Thyroid gland (tissue), 4 donors: ENCODE results near the gene DKK1. TPM values are rescaled to one million over a fixed set of nuclear protein-coding genes. Genes with fewer than 3 reads are reported as not detected.
"Not testable (repeated sequence)": the region's sequence is repeated elsewhere in the genome, so short reads cannot be mapped to it uniquely, and the experiment has no call there.

Source experiments
- DNase-seq, 2 donors: peaks; one replicate each; pipeline ENCODE4 v3.0.0-alpha.2; 2019
- H3K27ac ChIP-seq, 3 donors: fragments of 200-600 bp; sonication (generic); 1 replicate in 2 of 3; 2 replicates in 1 of 3; pipeline ENCODE4 v1.5.1; 2016 to 2019; ENCODE audit warnings: mild to moderate bottlenecking in 1 of 3, moderate library complexity in 1 of 3
- H3K27me3 ChIP-seq: fragments of 200-600 bp; sonication (generic); one replicate; pipeline ENCODE4 v1.5.1; 2019
- H3K36me3 ChIP-seq, 2 donors: fragments of 200-600 bp; sonication (generic); one replicate each; pipeline ENCODE4 v1.5.1; 2016 to 2019
- H3K4me1 ChIP-seq, 2 donors: fragments of 200-600 bp; sonication (generic); one replicate each; pipeline ENCODE4 v1.5.1; 2017 to 2019
- H3K4me3 ChIP-seq, 3 donors: fragments of 200-600 bp; sonication (generic); replicated peaks in 1 of 3; 1 replicate in 2 of 3; 2 replicates in 1 of 3; pipeline ENCODE4 v1.5.1; 2016; ENCODE audit warnings: mild to moderate bottlenecking in 1 of 3
- H3K9me3 ChIP-seq: fragments of 200-600 bp; sonication (generic); one replicate; pipeline ENCODE4 v1.5.1; 2017
- CTCF ChIP-seq, 6 experiments: fragments of 200-600 bp in 3 of 6; fragments of 450-650 bp in 3 of 6; sonication (generic) in 3 of 6; IDR thresholded peaks; one replicate each; pipeline ENCODE4 v1.5.1; 2016 to 2019; ENCODE audit warnings: antibody characterized with exemption in 6 of 6, mild to moderate bottlenecking in 2 of 6, inconsistent platforms in 1 of 6, moderate library complexity in 1 of 6
- POLR2A ChIP-seq, 2 donors: fragments of 450-650 bp; IDR thresholded peaks; one replicate each; pipeline ENCODE4 v1.6.1; 2017; ENCODE audit warnings: antibody characterized with exemption in 2 of 2, mild to moderate bottlenecking in 2 of 2, moderate library complexity in 1 of 2
- WGBS, 2 donors: methylation state at CpG; one replicate each; pipeline ENCODE4 v1.1.5; 2017; 5-methylcytosine and 5-hydroxymethylcytosine counted together
- intact Hi-C: fragments of 100-400 bp; cut with DNase I; formaldehyde crosslinking; loops from one replicate; pipeline ENCODE4 v1.15.1; 2023
- total RNA-seq, 4 donors: library from RNA; depleted of rRNA; stranded (reverse); fragments of >200 nt; gene quantifications; one replicate each; pipeline ENCODE4 v1.2.3, GENCODE V29; 2016

Gene DKK1
- total RNA-seq, 4 donors from 2014 or later = 1.7 to 3.2 TPM; not detected in 2

GRCh38 chr10:52353960-52354394, 39.9 kb downstream of the DKK1 start:
- no peaks in the 10 kb centered on the region for H3K27me3 ChIP-seq
- intact Hi-C loops = no loop called here
- no peaks in the 10 kb centered on the region for H3K9me3 ChIP-seq
- 25 to 32% methylated on average over 1 of the region's 1 CpG for WGBS, 2 donors
- no peaks in the 10 kb centered on the region for H3K36me3 ChIP-seq
- H3K4me3 ChIP-seq = no peak overlapping the region
- no peak for DNase-seq
- no peak overlapping the region for H3K27ac ChIP-seq
- TF ChIP-seq CTCF (IDR thresholded peaks at IDR 0.05) = no peak
- no peak for TF ChIP-seq POLR2A (IDR thresholded peaks at IDR 0.05)
- no peaks in the 10 kb centered on the region for H3K4me1 ChIP-seq

GRCh38 chr10:52357971-52358370, 43.9 kb downstream of the DKK1 start:
- Histone ChIP-seq H3K27ac (no peak overlapping the region), H3K9me3 (no peaks in the 10 kb centered on the region), H3K4me1 (no peaks in the 10 kb centered on the region), H3K27me3 (no peaks in the 10 kb centered on the region), H3K36me3 (no peaks in the 10 kb centered on the region), H3K4me3 (no peak overlapping the region)
- intact Hi-C loops = no loop called here
- WGBS, 2 donors = 40 to 52% methylated on average over 2 of the region's 2 CpGs
- no peak for DNase-seq
- TF ChIP-seq POLR2A (IDR thresholded peaks at IDR 0.05) (no peak), CTCF (IDR thresholded peaks at IDR 0.05) (no peak)

DNA sequence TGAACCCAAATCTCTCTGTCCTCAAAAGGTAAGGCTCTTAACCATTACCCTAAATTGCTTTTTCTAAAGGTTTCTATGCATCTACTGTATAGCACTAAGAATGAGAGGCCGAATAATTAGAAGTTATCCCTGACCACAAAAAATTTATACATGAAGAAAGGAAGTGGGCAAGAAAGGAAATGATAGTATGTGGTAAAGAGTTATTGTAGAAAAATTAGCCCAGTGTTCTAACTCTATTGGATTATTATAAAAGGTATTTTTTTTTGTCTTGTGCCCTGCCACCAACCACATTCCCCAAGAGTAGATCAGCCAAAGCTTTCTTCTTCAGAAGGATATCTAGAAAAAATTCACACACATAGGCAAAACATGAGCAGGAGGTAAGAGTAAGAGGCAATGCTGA, 45.4 kb downstream of the DKK1 start:
- no peaks in the 10 kb centered on the region for H3K9me3 ChIP-seq
- intact Hi-C loops = no loop called here
- no peaks in the 10 kb centered on the region for H3K36me3 ChIP-seq
- H3K27ac ChIP-seq = no peak overlapping the region
- DNase-seq = no peak
- H3K27me3 ChIP-seq = no peaks in the 10 kb centered on the region
- no peaks in the 10 kb centered on the region for H3K4me1 ChIP-seq
- WGBS, 2 donors = 89 to 92% methylated on average over 1 of the region's 1 CpG
- no peak overlapping the region for H3K4me3 ChIP-seq
- TF ChIP-seq CTCF (IDR thresholded peaks at IDR 0.05) (no peak), POLR2A (IDR thresholded peaks at IDR 0.05) (no peak)

DNA sequence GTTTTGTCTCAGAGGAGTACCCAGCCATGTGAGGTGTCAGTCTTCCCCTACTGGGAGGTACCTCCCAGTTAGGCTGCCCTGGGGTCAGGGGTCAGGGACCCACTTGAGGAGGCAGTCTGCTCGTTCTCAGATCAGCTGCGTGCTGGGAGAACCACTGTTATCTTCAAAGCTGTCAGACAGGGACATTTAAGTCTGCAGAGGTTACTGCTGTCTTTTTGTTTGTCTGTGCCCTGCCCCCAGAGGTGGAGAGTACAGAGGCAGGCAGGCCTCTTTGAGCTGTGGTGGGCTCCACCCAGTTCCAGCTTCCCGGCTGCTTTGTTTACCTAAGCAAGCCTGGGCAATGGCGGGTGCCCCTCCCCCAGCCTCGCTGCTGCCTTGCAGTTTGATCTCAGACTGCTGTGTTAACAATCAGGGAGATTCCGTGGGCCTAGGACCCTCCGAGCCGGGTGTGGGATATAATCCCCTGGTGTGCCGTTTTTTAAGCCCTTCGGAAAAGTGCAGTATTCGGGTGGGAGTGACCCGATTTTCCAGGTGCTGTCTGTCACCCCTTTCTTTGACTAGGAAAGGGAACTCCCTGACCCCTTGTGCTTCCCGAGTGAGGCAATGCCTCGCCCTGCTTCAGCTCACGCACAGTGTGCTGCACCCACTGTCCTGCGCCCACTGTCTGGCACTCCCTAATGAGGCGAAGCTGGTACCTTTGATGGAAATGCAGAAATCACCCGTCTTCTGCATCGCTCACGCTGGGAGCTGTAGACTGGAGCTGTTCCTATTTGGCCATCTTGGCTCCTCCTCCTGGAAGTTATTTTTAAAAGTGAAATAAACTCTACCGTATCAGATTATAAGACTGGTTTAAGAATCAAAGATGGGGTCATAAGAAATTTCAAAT, 51.7 kb downstream of the DKK1 start:
- H3K9me3 ChIP-seq, DNase-seq, H3K4me1 ChIP-seq, H3K27ac ChIP-seq, intact Hi-C loops, H3K27me3 ChIP-seq, H3K4me3 ChIP-seq, H3K36me3 ChIP-seq: not testable (repeated sequence)
- WGBS, 2 donors = 88 to 90% methylated on average over 20 to 21 of the region's 21 CpGs
